H9 (cell line): ENCODE data around the gene TMA7B. TPM values are rescaled to one million over a fixed set of nuclear protein-coding genes. Genes with fewer than 3 reads are reported as not detected.

Source experiments
- DNase-seq: peaks from one replicate; pipeline ENCODE4 v3.0.0-alpha.2; 2017
- H2AFZ ChIP-seq: one replicate; pipeline ENCODE4 v1.6.1; 2013; ENCODE audit warnings: mild to moderate bottlenecking, low read length, control low read depth, moderate library complexity
- H2AK5ac ChIP-seq: 2 replicates; pipeline ENCODE4 v1.6.1; 2013; ENCODE audit warnings: low read length, control low read depth, mixed read lengths; ENCODE audit not compliant: insufficient read length
- H2BK120ac ChIP-seq: one replicate; pipeline ENCODE4 v1.6.1; 2013; ENCODE audit warnings: low read depth, mild to moderate bottlenecking, low read length, control low read depth, inconsistent platforms; ENCODE audit not compliant: poor library complexity, severe bottlenecking
- H2BK12ac ChIP-seq: 2 replicates; pipeline ENCODE4 v1.6.1; 2013; ENCODE audit warnings: low read length, control low read depth, mixed read lengths, low read depth; ENCODE audit not compliant: insufficient read length
- H2BK15ac ChIP-seq: 2 replicates; pipeline ENCODE4 v1.6.1; 2013; ENCODE audit warnings: low read depth, low read length, control low read depth
- H2BK20ac ChIP-seq: one replicate; pipeline ENCODE4 v1.6.1; 2013; ENCODE audit warnings: low read depth, mild to moderate bottlenecking, low read length, control low read depth, inconsistent platforms; ENCODE audit not compliant: poor library complexity, severe bottlenecking
- H2BK5ac ChIP-seq: 2 replicates; pipeline ENCODE4 v1.6.1; 2013; ENCODE audit warnings: low read length, control low read depth, mixed read lengths; ENCODE audit not compliant: insufficient read length
- H3K14ac ChIP-seq: 2 replicates; pipeline ENCODE4 v1.6.1; 2013; ENCODE audit warnings: low read length, control low read depth; ENCODE audit not compliant: insufficient read depth
- H3K18ac ChIP-seq: 2 replicates; pipeline ENCODE4 v1.6.1; 2013; ENCODE audit warnings: low read depth, mild to moderate bottlenecking, mixed read lengths, low read length, control low read depth; ENCODE audit not compliant: insufficient read length
- H3K23ac ChIP-seq: 2 replicates; pipeline ENCODE4 v1.6.1; 2013; ENCODE audit warnings: low read length, control low read depth, mixed read lengths, low read depth; ENCODE audit not compliant: insufficient read length
- H3K23me2 ChIP-seq: 2 replicates; pipeline ENCODE4 v1.6.1; 2013; ENCODE audit warnings: low read depth, mild to moderate bottlenecking, mixed read lengths, low read length, control low read depth; ENCODE audit not compliant: insufficient read length, poor library complexity, severe bottlenecking
- H3K27ac ChIP-seq: 2 replicates; pipeline ENCODE4 v1.5.1; 2013; ENCODE audit warnings: low read length, control low read depth, mixed read lengths, low read depth; ENCODE audit not compliant: insufficient read length
- H3K27me3 ChIP-seq: 2 replicates; pipeline ENCODE4 v1.6.1; 2013; ENCODE audit warnings: low read length, control low read depth, inconsistent platforms; ENCODE audit not compliant: insufficient read depth
- H3K4ac ChIP-seq: 2 replicates; pipeline ENCODE4 v1.6.1; 2013; ENCODE audit warnings: low read depth, mild to moderate bottlenecking, control low read depth, inconsistent platforms, low read length, moderate library complexity
- H3K4me1 ChIP-seq: 2 replicates; pipeline ENCODE4 v1.6.1; 2013; ENCODE audit warnings: low read length, control low read depth, inconsistent platforms; ENCODE audit not compliant: insufficient read depth
- H3K4me2 ChIP-seq: 2 replicates; pipeline ENCODE4 v1.6.1; 2013; ENCODE audit warnings: low read length, control low read depth, mixed read lengths; ENCODE audit not compliant: insufficient read length, insufficient read depth
- H3K56ac ChIP-seq: 2 replicates; pipeline ENCODE4 v1.6.1; 2013; ENCODE audit warnings: low read depth, mild to moderate bottlenecking, mixed read lengths, low read length, control low read depth; ENCODE audit not compliant: insufficient read length
- H3K79me1 ChIP-seq: 2 replicates; pipeline ENCODE4 v1.6.1; 2013; ENCODE audit warnings: low read depth, mild to moderate bottlenecking, moderate library complexity, low read length, control low read depth, inconsistent platforms; ENCODE audit not compliant: insufficient read depth, poor library complexity, severe bottlenecking
- H3K79me2 ChIP-seq: 2 replicates; pipeline ENCODE4 v1.6.1; 2013; ENCODE audit warnings: low read length, control low read depth, inconsistent platforms; ENCODE audit not compliant: insufficient read depth
- H3K9ac ChIP-seq: 2 replicates; pipeline ENCODE4 v1.6.1; 2013; ENCODE audit warnings: low read length, control low read depth, mixed read lengths; ENCODE audit not compliant: insufficient read length; ENCODE audit errors: extremely low read depth
- H3K9me3 ChIP-seq: one replicate; pipeline ENCODE4 v1.6.1; 2013; ENCODE audit warnings: low read depth, low read length, inconsistent platforms; ENCODE audit not compliant: control insufficient read depth
- H3T11ph ChIP-seq: one replicate; pipeline ENCODE4 v1.6.1; 2013; ENCODE audit warnings: mild to moderate bottlenecking, low read length, control low read depth, inconsistent platforms
- H4K20me1 ChIP-seq: one replicate; pipeline ENCODE4 v1.6.1; 2013; ENCODE audit not compliant: control insufficient read depth, insufficient read length, insufficient read depth
- H4K5ac ChIP-seq: 2 replicates; pipeline ENCODE4 v1.6.1; 2013; ENCODE audit warnings: low read depth, mild to moderate bottlenecking, mixed read lengths, low read length, control low read depth; ENCODE audit not compliant: insufficient read length
- H4K8ac ChIP-seq: replicated peaks from 2 replicates; pipeline ENCODE4 v1.6.1; 2013; ENCODE audit warnings: low read length, control low read depth, mixed read lengths, low read depth; ENCODE audit not compliant: insufficient read length
- H4K91ac ChIP-seq: 2 replicates; pipeline ENCODE4 v1.6.1; 2013; ENCODE audit warnings: low read depth, mild to moderate bottlenecking, moderate library complexity, mixed read lengths, low read length, control low read depth; ENCODE audit not compliant: insufficient read length
- H3K27ac Mint-ChIP-seq, 3 experiments: 2 replicates in 2 of 3; 3 replicates in 1 of 3; pipeline ENCODE4 v1.8.0; 2020 to 2021; ENCODE audit warnings: mixed read lengths in 3 of 3, mild to moderate bottlenecking in 1 of 3, moderate library complexity in 1 of 3
- H3K27me3 Mint-ChIP-seq: 2 replicates; pipeline ENCODE4 v1.8.0; 2021; ENCODE audit warnings: low read depth, mild to moderate bottlenecking, moderate library complexity, mixed read lengths
- H3K36me3 Mint-ChIP-seq, 3 experiments: 2 replicates in 2 of 3; 3 replicates in 1 of 3; pipeline ENCODE4 v1.8.0; 2020 to 2021; ENCODE audit warnings: low read depth in 3 of 3, mixed read lengths in 3 of 3; ENCODE audit not compliant: insufficient read depth in 1 of 3
- H3K4me1 Mint-ChIP-seq, 2 experiments: 2 replicates each; pipeline ENCODE4 v1.8.0; 2020; ENCODE audit warnings: mixed read lengths in 2 of 2
- H3K4me3 Mint-ChIP-seq, 2 experiments: 2 replicates in 1 of 2; 3 replicates in 1 of 2; pipeline ENCODE4 v1.8.0; 2020 to 2021; ENCODE audit warnings: mild to moderate bottlenecking in 2 of 2, mixed read lengths in 2 of 2, moderate library complexity in 1 of 2
- H3K9me3 Mint-ChIP-seq, 2 experiments: 2 replicates in 1 of 2; 3 replicates in 1 of 2; pipeline ENCODE4 v1.8.0; 2020; ENCODE audit warnings: mild to moderate bottlenecking in 2 of 2, mixed read lengths in 2 of 2, moderate library complexity in 1 of 2
- CTCF ChIP-seq: fragments of 200-600 bp; sonication (generic); conservative IDR thresholded peaks from 3 replicates; pipeline ENCODE4 v1.8.0; 2021; ENCODE audit warnings: antibody characterized with exemption, mild to moderate bottlenecking
- WGBS: extraction: QIAGEN DNeasy Blood & Tissue Kit; methylation state at CpG from one replicate; pipeline ENCODE4 v1.1.7; 2013; ENCODE audit warnings: missing lambda C conversion rate, low lambda C conversion rate, mixed read lengths; ENCODE audit not compliant: insufficient read length; ENCODE audit errors: extremely low coverage; 5-methylcytosine and 5-hydroxymethylcytosine counted together
- total RNA-seq: library from RNA; stranded (reverse); gene quantifications from 2 replicates; pipeline ENCODE4 v1.2.1, GENCODE V29; 2021

Gene TMA7B
- total RNA-seq, 1 experiment from 2014 or later, result not detected

- Histone ChIP-seq H3K79me1 (no peaks in the 10 kb centered on the region), H3K9ac (no peak overlapping the region), H3K14ac (no peak overlapping the region), H3K23me2 (no peaks in the 10 kb centered on the region), H4K8ac (no peak overlapping the region), H2BK5ac (no peak overlapping the region), H4K5ac (no peak overlapping the region), H3K56ac (no peak overlapping the region), H2BK15ac (no peak overlapping the region), H3K23ac (no peak overlapping the region), H3K4me2 (no peak overlapping the region), H4K20me1 (no peaks in the 10 kb centered on the region), H2AK5ac (no peak overlapping the region), H3K9me3 (no peaks in the 10 kb centered on the region), H3K27me3 (no peaks in the 10 kb centered on the region), H3K4me1 (no peaks in the 10 kb centered on the region), H3K27ac (no peak overlapping the region), H2AFZ (no peak overlapping the region), H3K79me2 (no peaks in the 10 kb centered on the region), H3K18ac (no peak overlapping the region), H3T11ph (no peak overlapping the region), H2BK120ac (no peak overlapping the region), H2BK12ac (no peak overlapping the region), H2BK20ac (no peak overlapping the region), H4K91ac (no peak overlapping the region), H3K4ac (no peak overlapping the region)
- H3K36me3 Mint-ChIP-seq, result no peaks in the 10 kb centered on the region
- DNase-seq, result no peak
- H3K4me1 Mint-ChIP-seq, result peaks cover 13 to 36% of the 10 kb centered on the region in 2 experiments
- no peak overlapping the region for H3K27ac Mint-ChIP-seq
- peaks cover 2% of the 10 kb centered on the region for H3K27me3 Mint-ChIP-seq
- no peaks in the 10 kb centered on the region for H3K9me3 Mint-ChIP-seq
- no CpG with 5 or more reads among the region's 3 CpGs for WGBS
- H3K4me3 Mint-ChIP-seq, result no peak overlapping the region
- TF ChIP-seq CTCF, result no peak
Observed at GRCh38 chr22:39916496-39916895, 43.7 kb upstream of the TMA7B start.
